ENCODE measurements around the gene TMEM245.

Gene TMEM245

DNA sequence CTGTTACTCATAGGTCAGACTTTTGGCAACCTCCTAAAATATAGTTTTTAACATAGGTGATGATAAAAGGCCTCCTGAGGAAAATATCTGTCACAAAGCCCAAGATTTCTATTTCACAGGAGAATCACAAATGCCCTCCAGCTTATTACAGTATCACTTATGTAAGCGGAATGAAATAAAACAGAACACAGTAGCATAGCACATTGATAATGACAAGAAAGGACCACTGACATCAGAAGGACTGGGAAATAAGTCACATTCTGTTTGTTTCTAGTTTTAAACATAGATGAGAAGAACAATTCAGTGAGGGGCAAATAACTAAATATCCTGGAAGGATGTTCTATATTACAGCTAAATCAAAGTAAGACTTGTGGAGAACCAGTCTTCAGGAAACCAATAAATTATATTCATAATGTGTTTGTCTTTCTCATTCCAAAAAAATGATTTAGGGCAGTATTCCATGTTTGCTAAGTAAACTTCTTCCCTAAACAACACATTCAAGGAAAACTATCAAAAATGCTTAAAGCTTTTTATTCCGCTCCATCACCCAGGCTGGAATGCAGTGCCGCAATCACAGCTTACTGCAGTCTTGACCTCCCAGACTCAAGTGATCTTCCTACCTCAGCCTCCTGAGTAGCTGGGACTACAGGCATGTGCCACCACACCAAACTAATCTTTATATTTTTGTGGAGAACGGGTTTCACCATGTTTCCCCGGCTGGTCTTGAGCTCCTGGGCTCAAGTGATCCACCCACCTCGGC is 85.6 kb downstream of the TMEM245 start:
- in situ Hi-C loops (cut with MboI; ENCODE audit: low sequenced_read_pairs): no loop called here

DNA sequence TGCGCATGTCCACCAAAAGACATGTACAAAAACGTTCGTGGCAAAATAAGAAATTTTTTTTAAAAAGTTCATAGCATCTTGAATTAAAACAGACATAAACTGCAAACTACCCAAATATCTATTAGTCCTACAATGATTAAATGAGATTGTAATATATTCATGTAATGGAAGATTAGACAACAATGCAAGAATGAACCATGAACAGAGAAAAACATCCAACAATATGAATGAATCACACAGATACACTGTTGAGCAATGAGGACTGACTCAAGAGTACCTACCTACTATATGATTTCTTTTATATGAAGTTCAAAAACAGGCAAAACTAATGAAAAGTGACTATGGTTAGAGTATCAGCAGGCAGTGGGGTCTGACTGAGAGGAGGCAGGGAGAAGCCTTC is 88.5 kb downstream of the TMEM245 start:
- in situ Hi-C loops (cut with MboI; ENCODE audit: low sequenced_read_pairs): no loop called here

DNA sequence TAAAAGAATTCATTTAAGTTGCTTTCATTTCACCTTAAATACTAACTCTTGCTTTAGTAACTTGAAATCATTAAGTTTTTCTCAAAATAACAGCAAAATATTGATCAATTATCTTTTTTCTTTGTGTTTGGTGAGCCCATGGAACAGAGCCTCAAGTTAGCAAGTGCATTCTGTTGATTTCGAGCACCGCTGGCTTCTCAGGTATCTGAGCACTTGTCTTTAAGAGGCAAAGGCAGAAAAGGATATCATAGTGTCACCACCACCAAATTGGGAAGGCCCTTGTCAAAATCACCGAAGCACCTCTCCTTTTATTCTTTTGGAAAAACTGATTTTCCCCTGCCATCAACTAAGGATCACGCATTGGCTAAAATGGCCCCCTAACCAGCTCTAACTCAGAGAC is 89.3 kb downstream of the TMEM245 start:
- in situ Hi-C loops (cut with MboI; ENCODE audit: low sequenced_read_pairs): no loop called here

DNA sequence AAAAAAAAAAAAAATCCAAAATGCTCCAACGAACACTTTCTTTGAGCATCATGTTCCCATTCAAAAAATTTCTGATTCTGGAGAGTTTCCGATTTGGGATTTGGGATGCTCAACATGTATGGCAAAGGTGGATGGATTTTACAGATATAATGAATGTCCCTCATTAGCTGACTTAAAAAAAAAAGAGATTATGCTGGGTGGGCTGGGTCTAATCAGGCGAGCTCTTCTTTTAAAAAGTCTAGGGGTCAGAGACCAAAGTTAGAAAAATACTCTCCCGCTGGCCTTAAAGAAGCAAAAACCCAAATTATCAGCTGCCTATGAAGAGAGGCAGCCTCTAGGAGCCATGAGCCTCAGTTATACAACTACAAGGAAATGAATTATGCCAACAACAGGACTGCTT is 91.3 kb downstream of the TMEM245 start:
- in situ Hi-C loops (cut with MboI; ENCODE audit: low sequenced_read_pairs): no loop called here

DNA sequence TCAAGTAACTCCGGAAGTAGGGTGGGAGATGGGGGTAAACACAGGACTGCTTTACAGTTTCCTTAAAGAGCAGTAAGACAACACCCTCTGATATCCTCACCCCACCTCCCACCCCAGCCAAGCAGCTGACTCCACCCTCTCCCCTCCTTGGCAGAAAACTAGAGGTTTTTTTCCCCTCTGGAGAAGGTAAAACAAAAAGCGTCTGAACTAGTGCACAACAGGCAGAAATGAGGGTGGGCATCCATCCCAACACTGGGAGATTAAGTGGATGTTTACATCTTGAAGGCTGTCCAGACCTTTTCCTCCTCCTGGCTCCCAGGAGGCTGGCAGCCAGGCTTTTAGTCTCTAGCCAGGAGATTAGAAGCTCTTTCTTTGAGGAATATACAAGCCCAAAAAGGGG is 92.6 kb downstream of the TMEM245 start:
- in situ Hi-C loops (cut with MboI; ENCODE audit: low sequenced_read_pairs): no loop called here

DNA sequence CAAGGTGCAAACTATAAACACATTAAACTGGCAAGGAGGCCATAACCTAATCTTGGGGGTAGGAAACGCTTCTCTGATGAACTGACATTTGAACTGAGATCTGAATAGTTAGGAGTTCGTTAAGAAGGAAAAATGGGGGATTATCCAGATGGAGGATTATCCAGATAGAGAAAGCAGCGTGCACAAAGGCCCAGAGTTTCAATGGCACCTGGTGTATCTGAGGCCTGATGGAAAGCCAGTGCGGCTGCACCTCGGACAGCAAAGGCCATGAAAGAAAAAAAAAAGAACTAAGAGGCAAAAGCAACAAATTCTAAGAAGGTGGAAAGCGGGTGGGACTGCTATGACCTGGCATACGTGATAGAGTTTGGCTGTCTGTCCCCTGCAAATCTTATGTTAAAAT is 93.4 kb downstream of the TMEM245 start:
- in situ Hi-C loops (cut with MboI; ENCODE audit: low sequenced_read_pairs): no loop called here

DNA sequence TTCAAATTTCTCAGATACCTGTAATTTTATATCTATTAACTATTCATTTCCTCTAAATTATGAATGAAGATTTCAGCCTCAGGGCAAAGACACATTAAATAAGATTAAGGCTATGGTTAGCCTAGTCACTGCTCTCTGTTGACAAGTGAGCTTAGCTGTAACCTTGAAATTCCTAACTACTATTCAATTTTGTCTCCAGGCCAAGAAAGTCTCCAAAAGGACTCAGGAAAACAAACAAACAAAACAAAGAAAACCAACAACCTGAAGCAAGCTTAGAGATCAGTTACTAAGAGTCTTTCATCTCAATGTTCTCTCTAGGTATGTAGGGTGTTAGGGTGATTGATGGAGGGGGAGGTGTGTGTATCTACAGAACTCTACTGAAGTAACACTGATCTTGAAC is 96.9 kb downstream of the TMEM245 start:
- in situ Hi-C loops (cut with MboI; ENCODE audit: low sequenced_read_pairs): no loop called here

DNA sequence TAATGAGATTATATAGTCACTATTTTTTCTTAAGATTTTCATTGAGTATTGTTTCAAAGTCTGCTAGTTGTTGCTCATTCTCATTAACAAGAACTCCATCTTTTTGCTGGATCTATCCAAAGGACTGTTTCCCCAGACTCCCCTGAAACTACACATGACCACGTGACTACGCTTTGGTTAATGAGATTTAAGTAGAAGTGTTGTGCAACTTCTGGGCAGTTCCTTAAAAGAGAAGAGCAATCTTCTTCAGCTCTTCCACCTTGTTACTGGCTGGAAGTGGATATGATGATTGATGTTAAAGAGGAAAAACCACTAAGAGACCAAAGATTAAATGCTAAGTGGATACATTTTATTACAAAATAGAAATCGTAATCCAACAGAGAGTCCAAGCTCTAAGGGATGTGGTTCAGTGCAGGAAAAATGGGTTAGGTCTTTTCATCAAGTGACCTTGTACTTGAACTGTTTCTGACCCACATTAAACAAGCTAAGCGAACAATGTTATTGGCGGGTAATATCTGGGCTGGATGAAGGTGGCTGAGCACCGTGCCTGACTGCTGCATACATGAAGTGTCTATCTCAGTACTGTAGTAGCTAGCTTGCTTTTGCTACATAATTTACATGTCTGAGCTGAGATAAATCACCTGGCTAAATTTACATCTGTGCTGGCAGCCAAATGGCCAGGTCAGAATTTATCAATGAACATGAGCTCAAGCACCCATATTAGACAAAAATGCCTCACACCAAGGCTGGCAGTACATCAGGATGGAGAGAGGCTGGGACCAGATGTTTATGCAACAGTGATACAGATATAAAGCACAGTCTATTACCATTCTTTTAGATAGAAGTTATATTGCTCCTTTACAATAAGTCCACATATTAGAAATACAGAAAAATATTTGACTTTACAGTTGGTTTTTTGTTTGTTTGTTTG is 98.9 kb downstream of the TMEM245 start:
- in situ Hi-C loops (cut with MboI; ENCODE audit: low sequenced_read_pairs): no loop called here

DNA sequence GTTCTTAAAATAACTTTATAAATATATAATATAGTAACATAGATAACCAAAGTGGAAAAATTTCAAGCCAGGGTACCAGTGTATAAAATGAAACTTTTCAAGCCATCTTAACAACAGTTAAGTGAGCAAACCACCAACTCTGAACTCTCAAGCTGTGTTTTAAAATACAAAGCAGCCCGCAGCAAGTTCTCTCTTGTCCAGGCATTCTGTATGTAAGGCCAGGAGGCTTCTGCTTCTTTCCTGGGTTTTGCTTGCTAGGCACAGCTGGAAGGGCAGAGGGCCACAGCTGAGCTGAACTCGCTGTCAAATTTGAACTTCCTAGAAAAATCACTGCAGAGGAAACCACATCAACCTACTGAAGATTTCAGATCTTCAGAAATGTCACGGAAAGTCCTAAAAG is 99.6 kb downstream of the TMEM245 start:
- in situ Hi-C loops (cut with MboI; ENCODE audit: low sequenced_read_pairs): no loop called here

DNA sequence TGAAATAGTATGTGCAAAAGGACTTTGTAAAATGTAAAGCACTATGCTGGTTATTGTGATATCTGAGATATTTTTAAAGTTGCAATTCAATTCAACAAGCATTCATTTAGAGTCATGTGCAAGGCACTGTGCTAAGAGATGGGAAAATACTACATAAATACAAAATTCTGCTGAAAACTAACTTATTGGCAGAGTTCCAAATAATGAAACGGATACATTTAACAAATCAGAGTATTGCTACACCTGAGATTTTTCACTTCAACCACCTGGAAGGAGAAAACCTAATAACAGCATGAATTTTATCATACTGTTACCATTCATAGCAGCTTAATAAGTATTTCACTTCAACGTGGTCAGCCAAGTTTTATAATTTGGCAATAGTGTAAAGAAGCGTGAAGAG is 100.3 kb downstream of the TMEM245 start:
- in situ Hi-C loops (cut with MboI; ENCODE audit: low sequenced_read_pairs): no loop called here

DNA sequence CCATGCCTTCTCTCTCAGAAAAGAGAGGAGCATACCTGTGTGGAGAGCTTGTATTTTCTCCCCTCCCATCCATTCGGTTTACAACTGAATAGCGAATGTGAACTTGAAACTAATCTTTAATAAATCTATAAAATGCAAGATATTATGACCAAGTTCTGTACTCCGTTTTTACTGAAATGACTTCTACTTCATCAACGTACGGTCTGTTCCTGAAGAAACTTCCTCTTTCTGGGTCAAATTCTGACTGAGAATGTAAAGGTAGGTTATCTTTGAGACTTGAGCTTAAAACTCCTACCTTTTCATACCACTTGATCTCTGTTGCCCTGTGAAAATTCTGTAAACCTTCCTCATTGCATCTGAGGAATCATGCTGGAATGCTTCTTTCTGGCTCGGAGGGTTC is 102.3 kb downstream of the TMEM245 start:
- in situ Hi-C loops (cut with MboI; ENCODE audit: low sequenced_read_pairs): no loop called here

DNA sequence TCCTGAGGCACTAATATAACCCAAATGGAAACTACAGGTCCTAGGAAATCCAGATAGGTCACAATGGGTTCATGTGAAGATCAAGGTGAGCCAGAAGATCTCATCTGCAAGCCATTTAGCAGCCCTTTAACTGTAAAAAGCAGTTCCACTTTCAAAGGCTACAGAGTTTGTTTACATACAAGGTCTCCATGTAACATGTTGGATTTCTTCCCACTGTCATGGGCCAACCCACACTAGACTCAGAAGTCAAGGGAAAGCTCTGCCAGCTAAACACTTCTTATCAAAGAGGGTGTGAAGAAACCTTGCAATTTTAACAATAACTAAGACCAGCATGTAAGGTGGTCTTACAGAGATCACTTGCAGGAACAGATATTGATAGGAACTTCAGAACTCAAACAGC is 102.7 kb downstream of the TMEM245 start:
- in situ Hi-C loops (cut with MboI; ENCODE audit: low sequenced_read_pairs): no loop called here

DNA sequence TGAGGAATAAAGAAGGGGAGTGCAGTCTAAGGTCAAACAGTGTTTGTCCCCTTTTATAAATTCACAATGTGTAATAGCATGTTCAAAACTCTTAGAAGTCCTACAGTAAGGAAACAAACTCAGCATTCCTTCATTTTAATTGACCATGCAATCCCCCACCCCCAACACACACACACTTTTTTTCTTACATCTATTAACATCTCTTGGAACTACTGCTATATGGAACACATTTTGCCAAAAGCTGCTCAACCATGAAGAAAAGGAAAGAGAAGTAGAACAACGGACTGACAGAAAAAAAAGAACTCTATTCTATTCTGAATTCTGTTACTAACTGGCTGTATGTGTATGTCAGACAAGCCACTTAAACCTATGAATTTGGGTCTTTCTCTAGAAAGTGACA is 103.6 kb downstream of the TMEM245 start:
- in situ Hi-C loops (cut with MboI; ENCODE audit: low sequenced_read_pairs): no loop called here

DNA sequence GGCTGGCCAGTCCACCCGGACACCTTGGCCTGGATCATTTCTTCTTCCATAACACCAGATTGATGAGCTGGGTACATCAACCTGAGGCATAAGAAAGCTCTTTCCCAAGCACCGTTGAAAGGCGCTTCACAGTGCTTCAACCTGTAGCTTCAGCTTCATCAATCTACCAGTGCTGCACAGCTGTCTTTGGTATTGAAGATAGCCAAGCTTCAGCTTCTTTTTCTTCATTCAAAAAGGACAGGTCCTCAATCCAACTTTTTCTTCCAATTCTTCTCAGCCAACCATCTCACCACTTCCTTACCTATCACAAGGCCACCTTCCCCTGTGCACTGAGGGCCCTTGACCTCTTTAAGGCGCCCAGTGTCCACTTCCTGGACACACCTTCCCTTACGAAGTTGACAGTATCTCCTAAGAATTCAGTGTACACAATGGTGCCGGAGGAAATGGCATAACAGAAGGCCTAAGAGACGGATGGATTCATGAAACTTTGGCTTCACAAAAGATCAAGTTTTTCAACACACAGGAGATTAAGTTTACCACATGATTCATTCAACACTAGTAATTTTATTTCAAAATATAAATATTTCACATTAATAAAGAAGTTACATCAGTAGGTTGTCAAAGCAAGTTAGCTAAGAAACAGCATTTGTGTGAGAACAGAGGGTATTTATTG is 105.0 kb downstream of the TMEM245 start:
- in situ Hi-C loops (cut with MboI; ENCODE audit: low sequenced_read_pairs): no loop called here

DNA sequence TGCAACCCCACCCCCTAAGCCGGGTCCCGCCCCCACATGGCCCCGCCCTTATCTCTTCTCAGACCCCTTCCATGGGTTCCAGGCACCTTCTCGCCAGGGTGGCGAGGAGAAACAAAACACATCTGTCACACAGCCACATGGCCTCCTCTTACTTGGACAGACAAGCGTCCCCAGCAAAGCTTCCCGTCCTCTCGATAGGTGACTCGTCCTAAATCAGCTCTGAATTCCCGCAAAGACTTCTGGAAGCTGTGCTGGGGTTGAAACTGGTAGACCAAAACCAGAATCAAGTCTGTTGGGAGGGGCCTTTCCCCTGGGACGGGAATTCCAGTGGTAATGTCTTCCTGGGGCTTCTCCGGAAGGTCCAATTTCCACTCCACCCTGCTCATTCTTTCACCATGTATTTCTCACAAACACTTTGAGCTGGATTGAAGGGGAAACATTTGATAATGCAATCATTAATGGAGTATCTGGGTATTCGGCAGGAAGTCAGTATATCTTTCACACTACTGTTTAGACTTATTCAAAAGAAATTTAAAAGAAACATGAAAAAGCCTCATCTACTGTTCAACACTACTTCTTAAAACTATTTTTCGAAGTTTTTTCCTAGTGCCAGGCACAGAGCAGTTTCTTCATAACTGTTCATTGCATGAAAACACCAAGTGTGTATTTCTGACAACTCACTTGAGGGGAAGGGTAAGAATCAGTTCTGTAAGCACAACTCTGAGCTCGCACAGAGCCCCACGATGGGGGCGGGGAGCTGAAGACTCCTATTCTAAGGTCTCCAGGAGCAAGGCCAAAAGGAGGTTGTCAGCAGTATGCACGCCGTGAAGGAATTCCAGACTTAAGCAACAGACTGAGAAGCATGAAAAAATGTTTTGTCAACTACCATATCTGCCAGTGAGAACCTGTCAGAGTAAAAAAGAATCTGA is 105.8 kb downstream of the TMEM245 start:
- in situ Hi-C loops (cut with MboI; ENCODE audit: low sequenced_read_pairs): no loop called here

DNA sequence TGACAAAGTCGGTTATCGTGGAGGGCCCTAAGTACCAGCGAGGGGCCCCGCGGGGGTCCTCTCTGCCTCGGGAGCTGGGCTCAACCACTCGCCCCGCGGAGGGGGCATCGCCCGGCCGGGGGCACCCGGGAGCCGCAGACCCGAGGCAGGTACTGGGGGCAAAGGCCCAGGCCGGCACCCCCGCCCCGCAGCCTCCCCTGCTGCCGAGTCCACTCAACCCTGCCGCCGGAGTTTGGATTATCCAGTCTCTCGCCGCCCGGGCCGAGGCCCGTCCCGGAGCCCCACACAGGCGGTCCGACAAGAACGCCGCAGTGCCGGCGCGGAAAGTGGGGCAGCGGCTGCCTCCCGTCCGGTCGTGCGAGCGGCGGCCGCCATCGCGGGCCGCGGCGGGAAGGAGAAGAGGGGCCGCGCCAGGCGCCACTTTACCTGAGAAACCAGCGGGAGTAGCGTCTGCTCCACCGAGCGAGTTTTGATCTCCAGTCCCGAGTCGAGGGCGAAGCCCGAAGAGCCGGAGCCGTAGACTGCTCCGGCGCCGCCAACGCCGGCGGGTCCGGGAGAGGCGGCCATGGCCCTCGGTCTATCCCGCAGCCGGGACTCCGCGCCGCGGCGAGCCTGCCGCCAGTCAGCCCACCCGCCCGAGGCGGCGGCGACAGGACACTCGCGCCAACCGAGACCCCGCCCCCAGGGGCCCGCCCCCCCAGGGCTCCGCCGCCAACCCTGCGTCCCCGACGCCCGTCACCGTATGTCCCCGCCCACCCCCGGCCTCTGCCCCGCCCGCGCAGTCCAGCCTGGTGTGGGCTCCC is 106.7 kb downstream of the TMEM245 start, which contains the start of gene CTNNAL1:
CTNNAL1 (minus strand) TSS at position 624 of the 803 bp plus-strand sequence; CDS start at position 567, 57 bp downstream.
- in situ Hi-C loops (cut with MboI; ENCODE audit: low sequenced_read_pairs): no loop called here

DNA sequence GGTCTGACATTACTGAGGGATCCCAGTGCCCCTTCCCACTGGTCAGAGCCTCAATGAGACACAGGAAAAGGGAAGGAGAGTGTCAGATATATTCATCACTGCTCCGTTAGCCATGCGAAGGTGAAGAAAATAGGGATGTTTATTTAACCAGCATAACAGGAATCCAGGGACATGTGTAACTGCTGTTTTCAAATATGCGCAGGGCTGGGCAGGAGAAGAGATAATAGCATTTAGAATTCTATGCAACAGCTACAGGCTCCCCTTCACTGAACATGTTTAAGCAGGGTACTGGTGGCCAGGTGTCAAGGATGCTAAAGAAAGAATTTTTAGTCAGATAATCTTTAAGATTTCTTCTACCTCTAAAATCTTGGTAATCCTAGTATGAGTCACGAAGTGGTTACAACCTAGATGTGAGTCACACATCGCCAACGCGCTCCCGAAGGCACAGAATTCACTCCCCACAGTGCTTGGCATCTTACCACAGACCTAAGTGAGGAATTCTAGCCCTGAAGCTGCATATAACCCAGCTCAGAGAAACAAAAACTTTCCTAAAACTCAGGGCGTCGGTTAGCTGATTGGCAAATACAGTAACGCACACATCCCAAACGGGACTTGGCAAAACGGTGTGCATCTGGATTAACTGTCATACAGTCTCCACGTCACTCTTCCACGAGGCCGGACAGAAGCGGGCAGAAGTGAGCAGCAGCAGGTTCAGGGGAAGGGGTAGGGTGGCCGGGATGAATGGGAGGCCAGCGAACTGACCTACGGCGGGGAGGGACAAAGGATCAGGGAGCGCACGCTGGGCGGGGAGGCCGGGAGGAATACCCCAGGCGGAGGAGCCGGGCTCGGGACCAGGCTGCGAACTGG is 107.5 kb downstream of the TMEM245 start:
- in situ Hi-C loops (cut with MboI; ENCODE audit: low sequenced_read_pairs): no loop called here

DNA sequence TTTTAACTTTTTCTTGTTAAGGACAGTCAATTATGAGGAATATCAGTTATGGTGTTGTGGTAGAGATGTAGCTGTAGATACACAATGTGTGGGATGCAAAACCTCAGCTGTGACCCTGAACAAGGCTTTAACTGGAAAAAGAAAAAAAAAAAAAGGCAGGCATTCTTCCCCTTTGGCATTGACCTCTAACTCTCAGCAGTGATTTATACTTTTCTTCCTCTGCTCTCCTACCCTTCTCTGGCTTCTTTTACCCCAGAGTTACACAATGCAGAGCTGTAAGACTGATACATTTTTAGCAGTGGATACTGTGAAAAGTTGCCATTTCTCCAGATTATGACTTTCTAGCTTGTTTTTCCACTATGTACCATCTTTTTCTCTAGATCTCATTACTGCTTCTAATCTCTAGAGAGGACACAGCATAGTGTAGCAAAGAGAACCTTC is 108.5 kb downstream of the TMEM245 start:
- in situ Hi-C loops (cut with MboI; ENCODE audit: low sequenced_read_pairs): no loop called here

DNA sequence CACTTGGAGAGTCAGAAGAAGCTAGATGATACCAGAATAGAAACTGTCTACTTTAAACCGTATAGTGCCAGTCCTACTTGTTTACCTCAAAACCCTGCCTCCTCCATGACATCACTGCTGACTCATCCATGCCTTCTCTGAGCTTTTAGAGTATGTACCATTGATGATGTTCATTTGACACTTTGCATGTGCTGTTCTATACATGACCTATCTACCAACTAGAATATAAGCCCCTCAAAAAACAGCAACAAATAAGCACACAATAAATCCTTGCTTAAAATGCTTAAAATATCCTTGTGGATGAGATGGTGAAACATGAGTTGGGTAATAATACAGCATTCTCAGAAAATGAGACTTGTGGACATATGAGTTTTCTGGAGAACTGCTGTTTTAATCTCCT is 109.0 kb downstream of the TMEM245 start:
- in situ Hi-C loops (cut with MboI; ENCODE audit: low sequenced_read_pairs): no loop called here
